Naive B cell (primary cell): ENCODE results near the gene RUNX2. TPM values are rescaled to one million over a fixed set of nuclear protein-coding genes. Genes with fewer than 3 reads are reported as not detected.

Experiments
- ATAC-seq, 2 donors: fragments of 150-1000 bp; cut with Tn5 transposase; 2 replicates each; pipeline ENCODE4 v1.10.0; 2021; ENCODE audit warnings: low read depth in 2 of 2, mild to moderate bottlenecking in 2 of 2, moderate library complexity in 2 of 2
- DNase-seq: peaks from one replicate; pipeline ENCODE4 v3.0.0; 2022
- H3K27ac Mint-ChIP-seq, 6 donors: one replicate each; pipeline ENCODE4 v1.8.0; 2020 to 2022; ENCODE audit warnings: mild to moderate bottlenecking in 6 of 6, mixed read lengths in 6 of 6, moderate library complexity in 5 of 6, inconsistent platforms in 2 of 6
- H3K27me3 Mint-ChIP-seq, 3 donors: one replicate each; pipeline ENCODE4 v1.8.0; 2021 to 2022; ENCODE audit warnings: mixed read lengths in 3 of 3, mild to moderate bottlenecking in 1 of 3
- H3K36me3 Mint-ChIP-seq, 2 donors: one replicate each; pipeline ENCODE4 v1.8.0; 2020 to 2022; ENCODE audit warnings: mixed read lengths in 2 of 2, inconsistent platforms in 1 of 2, mild to moderate bottlenecking in 1 of 2
- H3K4me1 Mint-ChIP-seq, 3 donors: one replicate each; pipeline ENCODE4 v1.8.0; 2020 to 2022; ENCODE audit warnings: mixed read lengths in 3 of 3, inconsistent platforms in 1 of 3, mild to moderate bottlenecking in 1 of 3, moderate library complexity in 1 of 3
- H3K4me3 Mint-ChIP-seq, 8 donors: one replicate each; pipeline ENCODE4 v1.8.0; 2020 to 2022; ENCODE audit warnings: mild to moderate bottlenecking in 8 of 8, mixed read lengths in 8 of 8, moderate library complexity in 8 of 8, inconsistent platforms in 2 of 8
- H3K9me3 Mint-ChIP-seq, 7 donors: one replicate each; pipeline ENCODE4 v1.8.0; 2020 to 2022; ENCODE audit warnings: mixed read lengths in 7 of 7, mild to moderate bottlenecking in 5 of 7, inconsistent platforms in 2 of 7, moderate library complexity in 1 of 7
- polyA plus RNA-seq, 6 donors: library from polyadenylated mRNA; unstranded; fragments of 300-500 nt; fragmentation: Illumina TruSeq; gene quantifications; one replicate each; pipeline ENCODE4 v1.2.3, GENCODE V29; 2021; ENCODE audit warnings: low read depth in 6 of 6

RUNX2 gene
- polyA plus RNA-seq, 6 donors from 2014 or later: 0.08 to 0.37 (median 0.16) TPM; not detected in 3

DNA sequence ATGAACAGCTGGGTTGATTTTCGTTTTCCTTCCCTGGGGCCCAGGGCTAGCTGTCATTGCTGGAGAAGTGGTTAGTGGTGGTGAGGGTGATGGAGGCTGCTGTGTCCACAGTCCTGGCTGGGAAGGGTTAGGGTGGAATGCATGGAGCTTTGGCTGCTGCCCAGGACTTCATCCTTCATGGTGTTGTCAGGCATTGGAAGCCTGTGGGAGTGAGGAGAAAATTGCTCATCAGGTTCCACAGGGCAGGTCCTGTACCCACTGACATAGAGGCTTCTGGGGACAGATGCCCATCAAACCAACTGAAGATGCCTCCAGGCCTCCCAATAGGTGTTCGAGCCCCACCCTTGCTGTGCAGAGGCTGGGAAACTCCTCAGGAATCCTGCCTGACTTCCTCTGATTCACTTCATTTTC lies 312.0 kb downstream of the RUNX2 start:
- Mint-ChIP-seq H3K4me1 (peaks cover 0 to 2% (median 1%) of the 10 kb centered on the region in 3 donors), H3K27ac (peak overlapping the region in 1 of 6 donors; percentile 42), H3K27me3 (peaks cover 5 to 14% (median 6%) of the 10 kb centered on the region in 3 donors), H3K4me3 (no peak overlapping the region), H3K36me3 (no peaks in the 10 kb centered on the region), H3K9me3 (peaks cover 0 to 1% (median 0%) of the 10 kb centered on the region in 7 donors)
- ATAC-seq (no peak), DNase-seq (no peak)

DNA sequence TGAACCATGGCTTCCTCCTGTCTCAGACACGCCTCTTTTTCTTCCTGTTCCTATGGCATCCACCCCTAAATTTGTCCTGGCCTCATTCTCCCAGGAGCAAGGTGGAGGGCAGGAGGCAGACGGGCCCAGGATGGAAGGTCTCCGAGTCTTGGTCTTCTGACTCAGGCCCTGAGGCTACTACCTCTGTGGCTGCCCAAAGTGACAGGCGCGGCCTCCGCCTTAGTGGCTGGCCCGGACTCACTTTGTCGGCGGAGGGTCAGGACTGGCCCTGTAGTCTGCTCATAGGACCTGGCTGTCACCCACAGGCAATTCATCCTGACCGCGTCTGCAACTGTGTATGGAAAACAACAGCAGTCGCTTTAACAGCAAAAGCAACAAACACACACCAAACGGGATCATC lies 312.7 kb downstream of the RUNX2 start:
- Mint-ChIP-seq H3K9me3 (peaks cover 0 to 1% (median 0%) of the 10 kb centered on the region in 7 donors), H3K27ac (no peak overlapping the region), H3K27me3 (peaks cover 5 to 14% (median 6%) of the 10 kb centered on the region in 3 donors), H3K4me1 (peaks cover 0 to 7% (median 6%) of the 10 kb centered on the region in 3 donors), H3K4me3 (no peak overlapping the region), H3K36me3 (no peaks in the 10 kb centered on the region)
- no peak for ATAC-seq
- DNase-seq: no peak

DNA sequence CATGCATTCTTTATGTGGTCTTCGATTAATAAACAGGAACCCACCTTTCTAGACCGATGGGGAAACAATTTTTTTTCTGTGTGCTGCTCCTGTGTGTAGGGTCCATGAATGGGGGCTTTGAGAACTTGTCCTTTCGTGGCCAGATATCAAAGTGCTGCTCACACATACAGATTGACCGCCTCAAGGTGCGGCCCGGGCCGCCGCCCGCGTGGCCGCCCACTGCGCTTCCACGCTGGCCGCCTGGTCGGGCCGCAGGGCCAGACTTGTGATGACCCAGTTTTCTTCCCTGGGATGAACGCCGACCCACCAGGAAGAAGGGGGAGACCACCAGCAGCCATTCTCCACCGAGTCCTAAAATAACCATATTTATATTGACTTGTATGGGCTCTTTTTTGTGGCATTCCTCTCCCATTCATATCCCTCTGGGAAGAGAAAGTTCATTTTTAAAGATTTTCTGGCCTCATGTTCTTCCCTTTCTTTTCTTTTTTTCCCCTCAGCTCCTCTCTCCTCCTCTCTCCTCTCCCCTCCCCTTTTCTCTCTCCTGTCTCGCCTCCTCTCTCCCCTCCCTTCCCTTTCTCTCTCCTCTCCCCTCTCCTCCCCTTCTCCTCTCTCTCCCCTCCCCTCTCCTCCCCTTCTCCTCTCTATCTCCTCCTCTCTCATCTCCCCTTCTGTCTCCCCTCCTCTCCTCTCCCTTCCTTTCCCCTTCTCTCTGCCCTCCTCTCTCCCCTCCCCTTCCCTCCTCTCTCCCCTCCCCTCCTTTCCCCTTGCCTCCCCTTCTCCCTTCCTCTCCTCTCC lies 314.4 kb downstream of the RUNX2 start:
- Mint-ChIP-seq H3K9me3 (no peaks in the 10 kb centered on the region), H3K27ac (no peak overlapping the region)
- no peak for DNase-seq

DNA sequence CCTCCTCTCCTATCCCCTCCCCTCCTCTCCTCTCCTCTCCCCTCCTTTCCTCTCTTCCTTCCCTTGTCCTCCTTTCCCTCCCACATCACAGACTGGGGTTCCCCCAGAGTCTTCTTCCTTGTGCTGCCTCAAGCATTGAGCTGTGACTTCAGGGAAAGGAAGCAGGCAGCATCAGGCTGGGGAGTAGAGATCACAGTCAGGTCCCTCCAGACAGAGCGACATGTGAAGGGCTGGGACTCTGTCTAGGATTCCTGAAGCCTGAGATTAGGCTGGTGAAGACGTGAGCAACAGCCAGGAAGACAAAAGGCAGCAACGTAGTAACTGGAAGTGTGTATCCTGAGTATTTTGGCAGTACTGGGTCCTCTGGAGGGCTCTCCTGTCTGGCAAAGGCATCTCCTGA lies 315.0 kb downstream of the RUNX2 start:
- H3K9me3 Mint-ChIP-seq: no peaks in the 10 kb centered on the region
- H3K36me3 Mint-ChIP-seq: no peaks in the 10 kb centered on the region
- peak overlapping the region in 1 of 6 donors; percentile 66 for H3K27ac Mint-ChIP-seq
- H3K4me3 Mint-ChIP-seq: no peak overlapping the region
- DNase-seq (no peak), ATAC-seq (no peak)
- H3K27me3 Mint-ChIP-seq: peaks cover 5 to 14% (median 6%) of the 10 kb centered on the region in 3 donors
- peaks cover 7 to 18% (median 11%) of the 10 kb centered on the region in 3 donors for H3K4me1 Mint-ChIP-seq

More for the DNA sequence above, 314.4 kb downstream of the RUNX2 start:
- Mint-ChIP-seq H3K4me3 (no peak overlapping the region), H3K4me1 (peaks cover 2 to 12% (median 7%) of the 10 kb centered on the region in 3 donors), H3K27me3 (peaks cover 5 to 14% (median 6%) of the 10 kb centered on the region in 3 donors), H3K36me3 (no peaks in the 10 kb centered on the region)
- ATAC-seq: no peak

DNA sequence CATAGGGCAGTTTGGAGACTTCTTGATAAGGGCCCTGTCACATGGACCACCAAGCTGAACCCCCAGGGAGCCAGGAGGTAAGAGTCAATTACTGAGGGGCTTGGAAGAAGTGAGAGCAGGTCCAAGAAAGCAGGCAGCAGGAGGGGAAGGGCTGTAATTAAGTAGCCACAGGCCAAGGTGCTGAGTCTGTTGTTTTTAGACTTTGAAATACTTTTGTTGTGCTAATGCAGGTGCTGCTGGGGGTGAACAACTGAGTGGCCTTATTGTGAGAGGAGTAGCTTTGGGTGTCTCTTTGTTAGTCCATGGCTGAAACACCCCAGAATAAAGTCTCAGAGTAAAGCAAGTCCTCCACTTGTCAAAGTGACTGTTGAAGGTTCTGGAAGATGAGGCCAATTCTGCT lies 316.6 kb downstream of the RUNX2 start:
- H3K4me3 Mint-ChIP-seq: no peak overlapping the region
- peaks cover 5 to 14% (median 6%) of the 10 kb centered on the region in 3 donors for H3K27me3 Mint-ChIP-seq
- no peaks in the 10 kb centered on the region for H3K9me3 Mint-ChIP-seq
- ATAC-seq (no peak), DNase-seq (no peak)
- no peaks in the 10 kb centered on the region for H3K36me3 Mint-ChIP-seq
- peak overlapping the region in 2 of 6 donors; percentile 31 to 82 for H3K27ac Mint-ChIP-seq
- peaks cover 7 to 18% (median 11%) of the 10 kb centered on the region in 3 donors for H3K4me1 Mint-ChIP-seq

DNA sequence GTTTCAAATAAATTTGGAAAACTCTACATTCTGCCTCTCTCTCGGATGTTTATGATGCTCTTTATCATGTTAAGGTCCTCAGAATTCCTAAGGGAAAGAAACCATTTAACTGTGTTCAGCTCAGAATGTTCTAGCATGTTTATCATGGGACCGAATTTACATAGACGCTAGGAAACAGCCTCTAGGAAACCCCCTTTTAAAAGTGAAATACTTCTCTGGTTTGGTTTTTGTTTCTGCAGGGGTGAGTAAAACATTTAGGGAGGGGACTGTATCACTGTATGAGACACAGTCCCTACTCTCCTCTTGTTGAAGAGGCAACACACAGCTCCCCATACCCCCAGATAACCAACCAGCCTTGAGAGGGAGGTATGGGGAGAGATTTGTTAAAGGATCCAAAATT lies 317.2 kb downstream of the RUNX2 start:
- DNase-seq (no peak), ATAC-seq (peak in 1 of 2 donors; percentile 48)
- peaks cover 5 to 14% (median 6%) of the 10 kb centered on the region in 3 donors for H3K27me3 Mint-ChIP-seq
- H3K36me3 Mint-ChIP-seq: no peaks in the 10 kb centered on the region
- H3K4me3 Mint-ChIP-seq: no peak overlapping the region
- peak overlapping the region in 1 of 6 donors; percentile 34 for H3K27ac Mint-ChIP-seq
- H3K4me1 Mint-ChIP-seq: peaks cover 7 to 18% (median 11%) of the 10 kb centered on the region in 3 donors
- no peaks in the 10 kb centered on the region for H3K9me3 Mint-ChIP-seq

DNA sequence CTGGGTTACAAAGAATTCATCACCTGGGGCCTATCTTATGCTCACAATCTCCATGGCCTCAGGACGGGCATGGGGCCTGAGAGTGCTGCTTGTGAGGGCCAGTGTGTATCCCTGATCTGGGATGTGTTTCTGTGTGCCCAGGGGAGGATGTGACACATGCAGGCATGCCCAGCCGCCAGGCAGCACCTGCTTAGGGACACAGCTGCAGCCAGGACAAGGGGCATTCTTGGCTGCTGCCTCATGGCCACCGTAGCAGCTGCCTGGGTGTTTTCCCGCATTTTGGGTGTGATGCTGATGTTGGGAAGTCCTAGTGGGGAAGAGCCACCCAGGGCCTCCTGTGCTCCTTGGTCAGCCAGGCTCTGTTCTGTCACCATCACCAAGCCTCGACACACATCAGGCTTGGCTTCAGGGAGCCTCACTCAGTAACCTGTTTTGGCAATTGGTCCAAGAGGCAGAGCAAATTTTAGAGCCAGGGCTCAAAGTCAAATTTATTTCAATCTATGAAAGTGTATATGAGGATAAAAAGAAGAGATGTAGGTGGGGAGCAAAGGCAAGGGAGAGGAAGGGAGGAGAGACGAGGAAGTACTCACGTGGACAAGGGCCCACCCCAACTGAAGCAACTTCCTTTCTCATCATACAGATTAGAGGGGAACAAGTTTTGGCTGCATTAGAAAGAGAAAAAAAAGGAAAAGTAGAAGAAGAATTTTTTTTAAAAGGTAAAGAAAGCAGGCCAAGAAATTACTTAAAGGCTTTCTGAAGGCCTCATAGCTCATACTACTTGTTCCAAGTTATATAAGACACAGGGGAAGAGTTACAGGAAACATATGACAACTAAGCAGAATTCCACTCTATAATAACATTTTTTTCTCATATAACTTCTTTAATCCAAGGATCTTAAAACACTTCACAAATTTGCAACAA lies 319.5 kb downstream of the RUNX2 start:
- DNase-seq: no peak
- ATAC-seq: no peak
- no peaks in the 10 kb centered on the region for H3K36me3 Mint-ChIP-seq
- peaks cover 0 to 14% (median 6%) of the 10 kb centered on the region in 3 donors for H3K27me3 Mint-ChIP-seq
- H3K4me1 Mint-ChIP-seq: peaks cover 7 to 18% (median 11%) of the 10 kb centered on the region in 3 donors
- no peak overlapping the region for H3K4me3 Mint-ChIP-seq
- no peaks in the 10 kb centered on the region for H3K9me3 Mint-ChIP-seq
- peak overlapping the region in 1 of 6 donors; percentile 15 for H3K27ac Mint-ChIP-seq

DNA sequence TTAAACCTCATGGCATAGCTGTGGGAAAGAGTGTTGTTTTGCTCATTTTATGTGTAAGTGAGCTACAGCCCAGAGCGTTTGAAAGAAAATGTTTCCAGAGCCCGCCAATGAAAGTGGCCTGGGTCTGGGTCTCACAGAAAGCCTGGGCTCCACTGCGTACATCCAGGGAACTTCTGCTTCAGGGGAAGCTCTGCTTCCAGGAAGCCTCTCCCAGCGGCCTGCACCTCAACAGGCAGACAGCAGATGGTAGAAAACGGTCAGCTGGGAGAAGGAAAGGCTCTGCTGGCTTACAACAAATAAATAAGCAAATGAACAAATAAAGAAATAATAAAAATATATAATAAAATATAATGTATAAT lies 320.1 kb downstream of the RUNX2 start:
- H3K36me3 Mint-ChIP-seq: no peaks in the 10 kb centered on the region
- ATAC-seq: no peak

DNA sequence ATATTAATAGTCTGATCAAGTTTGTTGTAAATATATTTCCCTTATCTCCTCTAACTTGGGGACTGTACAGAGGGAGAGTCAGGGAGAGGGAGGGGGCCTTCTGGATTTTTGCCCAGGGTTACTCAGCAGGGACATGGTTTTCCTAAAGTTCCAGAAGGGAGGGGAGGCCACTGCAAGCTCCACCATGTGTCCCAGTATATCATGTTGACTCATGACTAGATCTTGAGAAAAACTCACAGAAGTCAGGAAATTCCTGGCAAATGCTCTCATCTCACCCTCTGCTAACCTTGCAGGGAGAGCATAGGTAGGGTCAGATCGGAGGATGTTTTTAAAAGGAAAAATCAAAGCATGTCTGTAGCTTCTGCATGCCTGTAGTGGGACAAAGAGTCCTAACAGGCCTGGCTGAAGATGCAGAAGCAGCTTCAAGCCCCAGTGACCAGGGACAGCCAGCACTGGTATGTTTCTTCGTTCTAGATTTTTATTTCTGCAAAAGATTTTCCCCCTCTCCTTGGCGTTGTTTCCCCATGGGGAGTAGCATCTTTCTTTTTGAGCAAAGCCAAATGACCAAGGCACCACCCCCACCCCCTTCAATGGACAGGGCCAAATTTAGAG lies 322.5 kb downstream of the RUNX2 start:
- DNase-seq: no peak
- Mint-ChIP-seq H3K27me3 (peaks cover 5 to 9% (median 8%) of the 10 kb centered on the region in 3 donors), H3K4me1 (peaks cover 4 to 11% (median 7%) of the 10 kb centered on the region in 3 donors)

More for the DNA sequence above, 320.1 kb downstream of the RUNX2 start:
- Mint-ChIP-seq H3K27me3 (peaks cover 0 to 14% (median 6%) of the 10 kb centered on the region in 3 donors), H3K4me3 (no peak overlapping the region), H3K4me1 (peaks cover 7 to 18% (median 11%) of the 10 kb centered on the region in 3 donors), H3K9me3 (no peaks in the 10 kb centered on the region), H3K27ac (no peak overlapping the region)
- no peak for DNase-seq

DNA sequence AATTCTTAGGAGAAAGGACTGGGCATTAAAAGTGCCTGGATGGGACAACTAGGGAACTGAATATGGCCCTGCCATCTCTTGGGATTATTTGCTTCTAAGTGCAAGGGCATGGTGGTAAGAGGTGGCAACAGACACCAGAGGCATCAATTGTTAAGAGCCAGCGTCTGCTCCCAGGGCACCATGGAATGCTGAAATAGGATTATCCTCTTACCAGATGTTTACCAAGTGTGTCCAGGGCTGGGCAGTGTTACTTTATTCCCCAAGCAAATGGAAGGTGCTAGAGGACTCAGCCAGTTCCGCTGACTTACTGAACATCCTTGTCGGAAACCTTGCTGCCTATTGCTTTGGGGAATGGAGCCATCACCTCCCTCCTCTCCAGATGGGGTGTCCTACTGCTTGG lies 323.2 kb downstream of the RUNX2 start:
- Mint-ChIP-seq H3K4me1 (peaks cover 4 to 11% (median 7%) of the 10 kb centered on the region in 3 donors), H3K4me3 (peak overlapping the region in 1 of 8 donors; percentile 20), H3K36me3 (no peaks in the 10 kb centered on the region), H3K27ac (peak overlapping the region in 1 of 6 donors; percentile 3), H3K27me3 (peaks cover 7 to 10% (median 10%) of the 10 kb centered on the region in 3 donors), H3K9me3 (peaks cover 0 to 1% (median 0%) of the 10 kb centered on the region in 7 donors)
- ATAC-seq (no peak), DNase-seq (no peak)

More for the DNA sequence above, 322.5 kb downstream of the RUNX2 start:
- Mint-ChIP-seq H3K4me3 (no peak overlapping the region), H3K27ac (peak overlapping the region in 1 of 6 donors; percentile 3), H3K36me3 (no peaks in the 10 kb centered on the region), H3K9me3 (no peaks in the 10 kb centered on the region)
- ATAC-seq: no peak

DNA sequence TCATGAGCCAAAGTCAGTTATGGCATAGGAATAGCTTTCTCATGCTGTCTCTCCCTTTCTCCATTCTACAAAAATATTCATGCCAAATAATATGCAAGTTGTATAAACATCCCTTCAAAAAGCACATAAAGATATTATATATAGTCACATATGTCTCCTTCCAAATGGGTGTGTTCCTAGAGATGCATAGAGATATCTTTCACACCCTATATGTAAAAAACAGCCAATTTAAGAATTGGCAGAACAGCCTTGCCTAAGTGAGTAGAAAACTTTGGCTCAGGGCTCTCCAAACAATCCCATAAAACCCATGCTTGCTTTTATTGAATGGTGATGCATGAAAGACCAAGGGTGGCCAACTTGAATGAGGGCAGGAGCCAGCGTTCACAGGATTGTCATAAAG lies 324.3 kb downstream of the RUNX2 start:
- Mint-ChIP-seq H3K27ac (no peak overlapping the region), H3K36me3 (no peaks in the 10 kb centered on the region), H3K4me3 (no peak overlapping the region), H3K27me3 (peaks cover 10 to 15% (median 11%) of the 10 kb centered on the region in 3 donors), H3K4me1 (peaks cover 4 to 7% (median 6%) of the 10 kb centered on the region in 3 donors), H3K9me3 (peaks cover 0 to 6% (median 3%) of the 10 kb centered on the region in 7 donors)
- DNase-seq (no peak), ATAC-seq (no peak)

DNA sequence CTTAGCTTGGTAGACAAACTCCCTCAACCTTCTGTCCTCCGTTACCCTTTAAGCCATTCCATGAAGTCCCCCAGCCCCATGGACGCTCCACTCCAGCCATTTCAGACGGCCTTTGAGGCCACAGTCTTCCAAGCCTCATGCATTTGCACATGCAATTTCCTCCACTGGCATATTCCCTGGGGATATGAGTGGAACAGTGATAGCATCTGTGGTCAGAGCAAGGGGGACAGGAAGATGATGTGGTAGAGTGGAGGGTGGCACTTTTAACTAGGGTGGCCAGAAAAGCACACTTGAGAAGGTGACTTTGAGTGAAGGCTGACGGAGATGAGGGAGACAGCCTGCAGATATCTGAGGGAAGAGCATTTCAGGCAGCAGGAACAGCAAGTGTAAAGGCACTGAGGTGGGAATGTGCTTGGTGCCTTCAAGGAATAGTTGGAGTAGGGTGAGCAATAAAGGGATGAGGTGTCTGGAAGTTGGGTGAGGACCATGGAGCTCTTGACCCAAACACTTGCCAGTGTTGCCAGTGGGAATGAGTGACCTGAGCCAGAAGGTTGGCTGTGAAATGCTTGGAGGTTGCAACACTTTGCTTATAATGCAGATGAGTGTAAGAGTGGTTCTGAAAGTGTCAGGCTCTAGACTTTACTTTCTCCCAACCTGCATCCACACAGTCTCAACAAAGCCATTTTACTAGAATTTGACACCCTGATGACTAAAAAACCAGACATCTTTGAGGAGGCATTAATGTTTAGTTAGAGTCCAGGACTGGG lies 325.2 kb downstream of the RUNX2 start:
- ATAC-seq: no peak
- H3K4me1 Mint-ChIP-seq: no peaks in the 10 kb centered on the region

More for the DNA sequence above, 325.2 kb downstream of the RUNX2 start:
- H3K4me3 Mint-ChIP-seq: no peak overlapping the region
- H3K36me3 Mint-ChIP-seq: no peaks in the 10 kb centered on the region
- DNase-seq: no peak
- no peak overlapping the region for H3K27ac Mint-ChIP-seq
- H3K27me3 Mint-ChIP-seq: peaks cover 10 to 15% (median 11%) of the 10 kb centered on the region in 3 donors
- peaks cover 0 to 7% (median 3%) of the 10 kb centered on the region in 7 donors for H3K9me3 Mint-ChIP-seq
